NCI-H226 (cell line): ENCODE data around the gene ZDHHC11B.
"Not testable (repeated sequence)": the region's sequence is repeated elsewhere in the genome, so short reads cannot be mapped to it uniquely, and the experiment has no call there.

Experiments
- DNase-seq: peaks from one replicate; pipeline ENCODE4 v3.0.0-alpha.2; 2015

Gene ZDHHC11B

GRCh38 chr5:751992-752391, 32.5 kb downstream of the ZDHHC11B start:
- DNase-seq: not testable (repeated sequence)

GRCh38 chr5:751496-751895, 33.0 kb downstream of the ZDHHC11B start:
- no peak for DNase-seq

- DNase-seq: not testable (repeated sequence)
These were observed 34.3 kb downstream of the ZDHHC11B start for GRCh38 chr5:750226-750625.

- no peak for DNase-seq
These were observed 35.3 kb downstream of the ZDHHC11B start for GRCh38 chr5:749101-749670.

GRCh38 chr5:748011-748980, 36.2 kb downstream of the ZDHHC11B start:
- DNase-seq: not testable (repeated sequence)

GRCh38 chr5:747303-747844, 37.2 kb downstream of the ZDHHC11B start:
- DNase-seq: not testable (repeated sequence)

GRCh38 chr5:746258-746761, 38.2 kb downstream of the ZDHHC11B start:
- DNase-seq: no peak

- not testable (repeated sequence) for DNase-seq
These were observed 39.0 kb downstream of the ZDHHC11B start for GRCh38 chr5:745272-746142.

- not testable (repeated sequence) for DNase-seq
These were observed 40.7 kb downstream of the ZDHHC11B start for GRCh38 chr5:743696-744404.

- DNase-seq: not testable (repeated sequence)
These were observed 42.3 kb downstream of the ZDHHC11B start for GRCh38 chr5:742276-742675.

- DNase-seq: not testable (repeated sequence)
These were observed 50.4 kb downstream of the ZDHHC11B start for GRCh38 chr5:734145-734544.

GRCh38 chr5:732754-733454, 51.6 kb downstream of the ZDHHC11B start:
- DNase-seq: not testable (repeated sequence)

- not testable (repeated sequence) for DNase-seq
These were observed 55.3 kb downstream of the ZDHHC11B start for GRCh38 chr5:729225-729624.

- DNase-seq: not testable (repeated sequence)
These were observed 57.4 kb downstream of the ZDHHC11B start for GRCh38 chr5:727087-727486.

- not testable (repeated sequence) for DNase-seq
These were observed 60.7 kb downstream of the ZDHHC11B start for GRCh38 chr5:723865-724264.

- DNase-seq: not testable (repeated sequence)
These were observed 61.2 kb downstream of the ZDHHC11B start for GRCh38 chr5:723309-723708.

GRCh38 chr5:719379-719778, 65.2 kb downstream of the ZDHHC11B start:
- DNase-seq: not testable (repeated sequence)

- DNase-seq: no peak
These were observed 67.4 kb downstream of the ZDHHC11B start for GRCh38 chr5:717143-717542.

- not testable (repeated sequence) for DNase-seq
These were observed 67.8 kb downstream of the ZDHHC11B start for GRCh38 chr5:716740-717139.

GRCh38 chr5:715636-716035, 68.9 kb downstream of the ZDHHC11B start:
- DNase-seq: not testable (repeated sequence)
